Spleen (tissue), 11 donors: ENCODE results near the gene TSPAN17. TPM values are rescaled to one million over a fixed set of nuclear protein-coding genes. Genes with fewer than 3 reads are reported as not detected.

Experiments
- DNase-seq: peaks from one replicate; pipeline ENCODE4 v3.0.0-alpha.2; 2020
- H3K27ac ChIP-seq, 8 donors: fragments of 200-600 bp; sonication (generic) in 7 of 8; 1 replicate in 4 of 8; 2 replicates in 4 of 8; pipeline versions ENCODE4 v1.5.0 to v1.8.0; 2016 to 2021; ENCODE audit warnings: inconsistent platforms in 4 of 8, mild to moderate bottlenecking in 4 of 8, moderate library complexity in 1 of 8
- H3K27me3 ChIP-seq, 7 donors: fragments of 200-600 bp; sonication (generic) in 6 of 7; replicated peaks in 1 of 7; 1 replicate in 4 of 7; 2 replicates in 3 of 7; pipeline versions ENCODE4 v1.5.0 to v1.8.0; 2016 to 2021; ENCODE audit warnings: inconsistent platforms in 3 of 7, mild to moderate bottlenecking in 1 of 7
- H3K36me3 ChIP-seq, 6 donors: fragments of 200-600 bp; sonication (generic) in 5 of 6; 1 replicate in 4 of 6; 2 replicates in 2 of 6; pipeline versions ENCODE4 v1.5.0 to v1.8.0; 2016 to 2021; ENCODE audit warnings: inconsistent platforms in 2 of 6
- H3K4me1 ChIP-seq, 6 donors: fragments of 200-600 bp; sonication (generic) in 5 of 6; 1 replicate in 3 of 6; 2 replicates in 3 of 6; pipeline versions ENCODE4 v1.5.0 to v1.8.0; 2016 to 2021; ENCODE audit warnings: inconsistent platforms in 3 of 6
- H3K4me3 ChIP-seq, 8 donors: fragments of 200-600 bp; sonication (generic) in 7 of 8; 1 replicate in 4 of 8; 2 replicates in 4 of 8; pipeline versions ENCODE4 v1.5.0 to v1.8.0; 2016 to 2021; ENCODE audit warnings: inconsistent platforms in 4 of 8, mild to moderate bottlenecking in 4 of 8, moderate library complexity in 2 of 8
- H3K9me3 ChIP-seq, 8 donors: fragments of 200-600 bp; sonication (generic) in 7 of 8; 1 replicate in 4 of 8; 2 replicates in 4 of 8; pipeline versions ENCODE4 v1.5.0 to v1.8.0; 2016 to 2021; ENCODE audit warnings: inconsistent platforms in 4 of 8
- POLR2A ChIP-seq, 3 donors: fragments of 450-650 bp; IDR thresholded peaks; one replicate each; pipeline ENCODE4 v1.5.1; 2017; ENCODE audit warnings: antibody characterized with exemption in 3 of 3, mild to moderate bottlenecking in 1 of 3
- POLR2AphosphoS5 ChIP-seq, 3 donors: sonication (generic); formaldehyde crosslinking; IDR thresholded peaks; one replicate each; pipeline ENCODE4 v1.5.1; 2017; ENCODE audit warnings: antibody characterized with exemption in 3 of 3
- WGBS, 5 donors: extraction: QIAGEN DNeasy Blood & Tissue Kit in 3 of 5; methylation state at CpG; one replicate each; pipeline versions ENCODE4 v1.1.5 to v1.1.7; 2013 to 2018; 5-methylcytosine and 5-hydroxymethylcytosine counted together
- intact Hi-C: fragments of 100-400 bp; cut with DNase I; formaldehyde crosslinking; loops from one replicate; pipeline ENCODE4 v1.15.0; 2023; ENCODE audit warnings: low total_unique reads
- polyA plus RNA-seq, 3 donors: library from polyadenylated mRNA; stranded (reverse); fragments of 200-250 nt; gene quantifications; one replicate each; pipeline ENCODE4 v1.2.1, GENCODE V29; 2013
- total RNA-seq, 7 donors: library from RNA; depleted of rRNA in 3 of 7; stranded (reverse); fragments of >200 nt in 3 of 7; fragmentation: NEBNext Ultra II Directional in 4 of 7; extraction: Animal tissue kit (Norgen Biotek cat#: 25700) in 4 of 7; gene quantifications; one replicate each; pipeline versions ENCODE4 v1.1.0 to v1.2.1, GENCODE V29; 2016 to 2021
- TF ChIP-seq, protein P1 (sequence below), 11 experiments: fragments of 200-600 bp in 7 of 11; fragments of 450-650 bp in 4 of 11; sonication (generic) in 4 of 11; IDR thresholded peaks in 8 of 11; conservative IDR thresholded peaks in 3 of 11; 1 replicate in 7 of 11; 2 replicates in 4 of 11; pipeline versions ENCODE4 v1.4.0 to v1.8.0; 2016 to 2021; ENCODE audit warnings: antibody characterized with exemption in 11 of 11, inconsistent platforms in 4 of 11, mild to moderate bottlenecking in 1 of 11
- donor health status: healthy with polysubstance abuse.
- donor health status: DM: no; HTN: no; CAD: no; lungs with moderate emphysema.
- donor health status: DM: no; HTN: no; CAD: no.
- donor health status: Bipolar disorder and iron deficiency.
- donor health status: healthy.
- donor health status: DM: no; HTN: no; CAD: no.
- donor health status: DM: yes; HTN: yes; CAD: no.

TSPAN17 gene
- total and polyA plus RNA-seq, 10 donors: 15.3 to 36.4 (median 23.4) TPM

DNA sequence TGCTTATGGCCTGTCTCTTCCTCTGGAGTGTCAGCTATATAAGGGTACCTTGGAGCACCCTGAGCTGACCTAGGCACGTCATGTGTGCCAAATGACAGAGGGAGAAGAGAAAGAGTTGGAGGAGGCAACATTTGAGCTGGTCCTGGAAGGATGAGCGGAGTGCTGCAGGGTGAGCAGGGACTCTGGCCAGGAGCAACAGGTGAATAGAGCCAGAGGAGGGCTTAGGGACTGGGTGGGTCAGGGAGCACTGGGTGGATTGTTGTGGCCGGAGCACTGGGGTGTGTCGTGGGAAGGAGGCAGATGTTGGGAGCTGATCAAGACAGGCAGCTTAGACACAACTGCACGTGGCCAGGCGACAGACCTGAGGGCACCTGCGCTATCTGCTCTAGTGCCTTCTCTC lies 43.6 kb downstream of the TSPAN17 start:
- peaks cover 0 to 29% (median 12%) of the 10 kb centered on the region in 8 donors for H3K9me3 ChIP-seq
- no peaks in the 10 kb centered on the region for H3K36me3 ChIP-seq
- 80 to 87% (median 86%) methylated on average over 7 of the region's 7 CpGs for WGBS, 5 donors
- no peak for DNase-seq
- H3K4me3 ChIP-seq: no peak overlapping the region
- H3K27me3 ChIP-seq: peaks cover 0 to 94% (median 40%) of the 10 kb centered on the region in 7 donors
- no peak overlapping the region for H3K27ac ChIP-seq
- H3K4me1 ChIP-seq: peaks cover 0 to 22% (median 7%) of the 10 kb centered on the region in 6 donors
- TF ChIP-seq, protein P1, sequence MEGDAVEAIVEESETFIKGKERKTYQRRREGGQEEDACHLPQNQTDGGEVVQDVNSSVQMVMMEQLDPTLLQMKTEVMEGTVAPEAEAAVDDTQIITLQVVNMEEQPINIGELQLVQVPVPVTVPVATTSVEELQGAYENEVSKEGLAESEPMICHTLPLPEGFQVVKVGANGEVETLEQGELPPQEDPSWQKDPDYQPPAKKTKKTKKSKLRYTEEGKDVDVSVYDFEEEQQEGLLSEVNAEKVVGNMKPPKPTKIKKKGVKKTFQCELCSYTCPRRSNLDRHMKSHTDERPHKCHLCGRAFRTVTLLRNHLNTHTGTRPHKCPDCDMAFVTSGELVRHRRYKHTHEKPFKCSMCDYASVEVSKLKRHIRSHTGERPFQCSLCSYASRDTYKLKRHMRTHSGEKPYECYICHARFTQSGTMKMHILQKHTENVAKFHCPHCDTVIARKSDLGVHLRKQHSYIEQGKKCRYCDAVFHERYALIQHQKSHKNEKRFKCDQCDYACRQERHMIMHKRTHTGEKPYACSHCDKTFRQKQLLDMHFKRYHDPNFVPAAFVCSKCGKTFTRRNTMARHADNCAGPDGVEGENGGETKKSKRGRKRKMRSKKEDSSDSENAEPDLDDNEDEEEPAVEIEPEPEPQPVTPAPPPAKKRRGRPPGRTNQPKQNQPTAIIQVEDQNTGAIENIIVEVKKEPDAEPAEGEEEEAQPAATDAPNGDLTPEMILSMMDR (IDR thresholded peaks at IDR 0.05 in 8 of 11, conservative IDR thresholded peaks at IDR 0.05 in 3 of 11): no peak
- intact Hi-C loops: no loop called here

DNA sequence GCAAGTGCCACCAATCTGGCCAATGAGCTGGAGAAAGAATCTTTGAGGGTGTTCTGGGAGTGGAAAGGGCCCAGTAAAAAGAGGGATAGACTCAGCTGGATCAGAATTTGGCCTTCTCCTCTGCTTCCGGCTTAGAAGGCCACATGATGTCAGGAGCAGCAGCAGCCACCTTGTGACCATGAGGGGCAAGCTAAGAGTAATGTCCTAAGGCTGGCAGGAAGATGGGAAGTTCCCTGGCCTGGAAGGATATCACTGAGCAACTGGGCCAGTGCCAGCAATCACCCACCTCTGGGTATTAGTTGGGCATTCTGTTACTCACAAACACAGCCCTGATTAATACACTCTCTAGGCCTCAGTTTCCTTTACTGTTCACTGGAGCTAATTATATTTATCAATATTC lies 44.2 kb downstream of the TSPAN17 start:
- no peak for DNase-seq
- Histone ChIP-seq H3K27me3 (peaks cover 0 to 95% (median 40%) of the 10 kb centered on the region in 7 donors), H3K36me3 (no peaks in the 10 kb centered on the region), H3K27ac (no peak overlapping the region), H3K9me3 (peaks cover 0 to 23% (median 12%) of the 10 kb centered on the region in 8 donors), H3K4me3 (no peak overlapping the region), H3K4me1 (peaks cover 0 to 22% (median 7%) of the 10 kb centered on the region in 6 donors)
- intact Hi-C loops: no loop called here
- TF ChIP-seq, protein P1 (IDR thresholded peaks at IDR 0.05 in 8 of 11, conservative IDR thresholded peaks at IDR 0.05 in 3 of 11): no peak
- 62 to 91% (median 87%) methylated on average over 1 of the region's 1 CpG; no CpG with 5 or more reads in 1 of the 5 donors for WGBS, 5 donors

DNA sequence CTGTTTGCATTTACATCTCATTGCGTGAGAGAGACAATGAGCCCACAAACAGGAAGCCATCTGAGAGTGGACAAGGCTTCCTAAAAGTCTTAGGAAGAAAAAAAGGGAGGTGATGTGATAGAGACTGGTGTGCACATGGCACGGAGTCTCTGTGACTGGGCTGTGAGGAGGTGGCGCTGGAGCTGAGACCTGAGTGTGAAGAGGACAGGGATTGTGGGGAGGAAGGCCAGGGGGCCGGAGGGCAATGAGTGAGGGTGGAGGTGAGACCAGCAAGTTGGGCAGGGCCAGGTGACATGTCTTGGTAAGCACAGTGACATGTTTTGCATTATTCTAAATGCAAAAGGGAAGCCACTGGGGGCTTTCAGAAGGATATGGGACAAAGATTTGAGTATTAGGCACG lies 45.0 kb downstream of the TSPAN17 start:
- Histone ChIP-seq H3K4me3 (no peak overlapping the region), H3K27me3 (peaks cover 0 to 95% (median 40%) of the 10 kb centered on the region in 7 donors), H3K9me3 (peaks cover 0 to 15% (median 8%) of the 10 kb centered on the region in 8 donors), H3K4me1 (peaks cover 0 to 22% (median 7%) of the 10 kb centered on the region in 6 donors), H3K27ac (no peak overlapping the region), H3K36me3 (no peaks in the 10 kb centered on the region)
- TF ChIP-seq POLR2AphosphoS5 (IDR thresholded peaks at IDR 0.05) (no peak), POLR2A (IDR thresholded peaks at IDR 0.05) (no peak)
- TF ChIP-seq, protein P1 (IDR thresholded peaks at IDR 0.05 in 8 of 11, conservative IDR thresholded peaks at IDR 0.05 in 3 of 11): no peak
- WGBS, 5 donors: 43 to 70% (median 56%) methylated on average over 5 of the region's 5 CpGs
- intact Hi-C loops: no loop called here
- no peak for DNase-seq

DNA sequence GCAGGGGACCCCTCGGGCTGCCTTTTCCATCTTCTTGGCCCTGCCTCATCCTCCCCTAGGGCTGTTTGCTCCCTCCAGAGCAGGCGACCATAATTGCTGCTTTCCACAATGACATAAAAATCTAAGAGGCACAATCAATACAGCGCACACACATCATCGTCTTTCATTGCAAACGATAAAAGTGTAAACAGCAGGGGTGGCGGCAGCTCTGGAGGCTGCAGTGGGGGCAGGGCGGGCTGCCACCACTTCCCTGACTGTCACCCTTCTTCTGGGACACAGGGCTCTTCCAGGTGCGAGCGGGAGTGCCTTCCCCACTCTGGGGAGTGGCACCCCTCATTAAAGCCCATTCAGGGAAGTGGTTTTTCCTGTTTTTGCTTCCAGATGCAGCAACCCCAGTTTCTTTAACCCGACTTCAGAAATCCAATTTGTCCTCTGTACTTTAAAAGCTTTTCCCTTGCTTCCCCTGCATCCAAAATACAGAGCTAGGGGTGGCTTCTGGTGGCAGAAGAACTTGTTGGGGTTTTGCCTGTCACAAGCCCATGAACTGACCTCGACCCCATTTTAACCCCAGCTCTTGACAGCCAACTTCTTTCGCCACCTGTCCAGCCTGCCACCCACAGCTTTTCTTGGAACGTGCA lies 45.7 kb downstream of the TSPAN17 start:
- TF ChIP-seq, protein P1 (IDR thresholded peaks at IDR 0.05 in 8 of 11, conservative IDR thresholded peaks at IDR 0.05 in 3 of 11): no peak
- TF ChIP-seq POLR2A (IDR thresholded peaks at IDR 0.05): no peak
- TF ChIP-seq POLR2AphosphoS5 (IDR thresholded peaks at IDR 0.05): no peak
- H3K27me3 ChIP-seq: peaks cover 0 to 95% (median 40%) of the 10 kb centered on the region in 7 donors
- H3K27ac ChIP-seq: no peak overlapping the region
- H3K4me3 ChIP-seq: no peak overlapping the region
- H3K9me3 ChIP-seq: peaks cover 0 to 8% (median 2%) of the 10 kb centered on the region in 8 donors
- H3K4me1 ChIP-seq: peaks cover 0 to 22% (median 7%) of the 10 kb centered on the region in 6 donors
- no peak for DNase-seq
- intact Hi-C loops: no loop called here
- WGBS, 5 donors: 18 to 27% (median 21%) methylated on average over 13 of the region's 13 CpGs
- H3K36me3 ChIP-seq: no peaks in the 10 kb centered on the region
